Astrocyte (in vitro differentiated cells and primary cell): ENCODE measurements around the gene CTNNBIP1. TPM values are rescaled to one million over a fixed set of nuclear protein-coding genes. Genes with fewer than 3 reads are reported as not detected.

ENCODE experiments used
- DNase-seq: peaks from one replicate; pipeline ENCODE4 v3.0.0-alpha.2; 2010; ENCODE audit warnings: low read depth
- FAIRE-seq: peaks from 2 replicates; lab custom pipeline; 2011; peaks lifted over from hg19 to GRCh38; lab: Jason Lieb, UNC
- H2AFZ ChIP-seq: 2 replicates; pipeline ENCODE4 v1.6.0; 2012; ENCODE audit warnings: low read depth, low read length, inconsistent platforms
- H3K27ac ChIP-seq: 2 replicates; pipeline ENCODE4 v1.5.1; 2011; ENCODE audit warnings: low read depth, low read length, inconsistent platforms
- H3K27me3 ChIP-seq: 2 replicates; pipeline ENCODE4 v1.6.0; 2011; ENCODE audit warnings: low read length, inconsistent platforms; ENCODE audit not compliant: insufficient read depth
- H3K36me3 ChIP-seq: 2 replicates; pipeline ENCODE4 v1.5.1; 2011; ENCODE audit warnings: low read length, inconsistent platforms; ENCODE audit not compliant: insufficient read depth
- H3K4me1 ChIP-seq: 2 replicates; pipeline ENCODE4 v1.5.1; 2011; ENCODE audit warnings: low read length, inconsistent platforms; ENCODE audit not compliant: insufficient read depth
- H3K4me2 ChIP-seq: 2 replicates; pipeline ENCODE4 v1.6.0; 2012; ENCODE audit warnings: low read length, inconsistent platforms
- H3K4me3 ChIP-seq: 2 replicates; pipeline ENCODE4 v1.5.1; 2011; ENCODE audit warnings: low read depth, mild to moderate bottlenecking, low read length, inconsistent platforms; ENCODE audit not compliant: insufficient read depth
- H3K79me2 ChIP-seq: 2 replicates; pipeline ENCODE4 v1.6.0; 2012; ENCODE audit warnings: mild to moderate bottlenecking, low read length, inconsistent platforms; ENCODE audit not compliant: insufficient read depth
- H3K9ac ChIP-seq: 2 replicates; pipeline ENCODE4 v1.6.0; 2012; ENCODE audit warnings: mild to moderate bottlenecking, low read length, inconsistent platforms
- H3K9me3 ChIP-seq: 2 replicates; pipeline ENCODE4 v1.5.1; 2012; ENCODE audit warnings: low read depth, mild to moderate bottlenecking, low read length, inconsistent platforms; ENCODE audit not compliant: insufficient read depth
- H4K20me1 ChIP-seq: 2 replicates; pipeline ENCODE4 v1.6.0; 2012; ENCODE audit warnings: low read length, inconsistent platforms; ENCODE audit not compliant: insufficient read depth
- H3K27ac Mint-ChIP-seq: one replicate; pipeline ENCODE4 v1.8.0; 2021; ENCODE audit warnings: mild to moderate bottlenecking, mixed read lengths; ENCODE audit not compliant: unreplicated experiment
- H3K27me3 Mint-ChIP-seq: one replicate; pipeline ENCODE4 v1.8.0; 2021; ENCODE audit warnings: low read depth, mixed read lengths; ENCODE audit not compliant: unreplicated experiment
- H3K36me3 Mint-ChIP-seq: one replicate; pipeline ENCODE4 v1.8.0; 2021; ENCODE audit warnings: low read depth, mixed read lengths; ENCODE audit not compliant: unreplicated experiment
- H3K4me1 Mint-ChIP-seq: one replicate; pipeline ENCODE4 v1.8.0; 2021; ENCODE audit warnings: low read depth, mixed read lengths; ENCODE audit not compliant: unreplicated experiment
- H3K4me3 Mint-ChIP-seq: one replicate; pipeline ENCODE4 v1.8.0; 2021; ENCODE audit warnings: mild to moderate bottlenecking, moderate library complexity, mixed read lengths; ENCODE audit not compliant: unreplicated experiment
- H3K9me3 Mint-ChIP-seq: one replicate; pipeline ENCODE4 v1.8.0; 2021; ENCODE audit warnings: mild to moderate bottlenecking, mixed read lengths; ENCODE audit not compliant: unreplicated experiment
- CTCF ChIP-seq: IDR thresholded peaks from 2 replicates; pipeline ENCODE4 v1.5.1; 2011; ENCODE audit warnings: low read depth, mild to moderate bottlenecking, inconsistent platforms, low read length, moderate library complexity; ENCODE audit not compliant: insufficient read depth
- EZH2 ChIP-seq: IDR thresholded peaks from 2 replicates; pipeline ENCODE4 v1.6.1; 2012; ENCODE audit warnings: mild to moderate bottlenecking, low read length, inconsistent platforms; ENCODE audit not compliant: insufficient read depth
- total RNA-seq: library from RNA; stranded (reverse); gene quantifications from 2 replicates; pipeline ENCODE4 v1.2.1, GENCODE V29; 2021

Gene CTNNBIP1
- total RNA-seq, 1 donor from 2014 or later = 53.7 TPM

GRCh38 chr1:9852410-9853248, 57.4 kb downstream of the CTNNBIP1 start:
- no peaks in the 10 kb centered on the region for H3K27me3 ChIP-seq
- H3K27me3 Mint-ChIP-seq = no peaks in the 10 kb centered on the region
- TF ChIP-seq CTCF = no peak
- no peak for TF ChIP-seq EZH2
- H3K79me2 ChIP-seq = no peaks in the 10 kb centered on the region
- no peak overlapping the region for H3K27ac ChIP-seq
- H3K9me3 Mint-ChIP-seq = peaks cover 3% of the 10 kb centered on the region
- H3K4me2 ChIP-seq = no peak overlapping the region
- FAIRE-seq (no peak), DNase-seq (peak; percentile 67)
- peaks cover 6% of the 10 kb centered on the region for H3K4me1 ChIP-seq
- H3K27ac Mint-ChIP-seq = no peak overlapping the region
- H3K36me3 Mint-ChIP-seq = peaks cover 20% of the 10 kb centered on the region
- no peak overlapping the region for H2AFZ ChIP-seq
- no peak overlapping the region for H3K4me3 ChIP-seq
- H3K9ac ChIP-seq = no peak overlapping the region
- H3K4me3 Mint-ChIP-seq = no peak overlapping the region
- H3K4me1 Mint-ChIP-seq = peaks cover 8% of the 10 kb centered on the region
- no peaks in the 10 kb centered on the region for H3K36me3 ChIP-seq
- H3K9me3 ChIP-seq = no peaks in the 10 kb centered on the region
- H4K20me1 ChIP-seq = peaks cover 4% of the 10 kb centered on the region

- FAIRE-seq (no peak), DNase-seq (no peak)
- Histone ChIP-seq H3K9me3 (no peaks in the 10 kb centered on the region), H3K79me2 (no peaks in the 10 kb centered on the region), H4K20me1 (peaks cover 4% of the 10 kb centered on the region), H3K4me3 (no peak overlapping the region), H3K36me3 (no peaks in the 10 kb centered on the region), H3K4me2 (no peak overlapping the region), H3K27ac (no peak overlapping the region), H2AFZ (no peak overlapping the region), H3K4me1 (peaks cover 6% of the 10 kb centered on the region), H3K9ac (no peak overlapping the region), H3K27me3 (no peaks in the 10 kb centered on the region)
- Mint-ChIP-seq H3K27ac (no peak overlapping the region), H3K4me1 (peaks cover 8% of the 10 kb centered on the region), H3K4me3 (no peak overlapping the region), H3K36me3 (peaks cover 18% of the 10 kb centered on the region), H3K9me3 (peaks cover 3% of the 10 kb centered on the region), H3K27me3 (no peaks in the 10 kb centered on the region)
- no peak for TF ChIP-seq EZH2
- TF ChIP-seq CTCF = no peak
Observed at GRCh38 chr1:9852004-9852403, 58.1 kb downstream of the CTNNBIP1 start.
